DMS 273 (cell line): Measurements from ENCODE around the gene CEMIP.

Experiments used
- DNase-seq: peaks from one replicate; lab custom pipeline; 2025; ENCODE audit not compliant: unreplicated experiment; lab: John Stamatoyannopoulos, UW

CEMIP gene

GRCh38 chr15:80817901-80818300 is 38.7 kb downstream of the CEMIP start:
- no peak for DNase-seq

DNA sequence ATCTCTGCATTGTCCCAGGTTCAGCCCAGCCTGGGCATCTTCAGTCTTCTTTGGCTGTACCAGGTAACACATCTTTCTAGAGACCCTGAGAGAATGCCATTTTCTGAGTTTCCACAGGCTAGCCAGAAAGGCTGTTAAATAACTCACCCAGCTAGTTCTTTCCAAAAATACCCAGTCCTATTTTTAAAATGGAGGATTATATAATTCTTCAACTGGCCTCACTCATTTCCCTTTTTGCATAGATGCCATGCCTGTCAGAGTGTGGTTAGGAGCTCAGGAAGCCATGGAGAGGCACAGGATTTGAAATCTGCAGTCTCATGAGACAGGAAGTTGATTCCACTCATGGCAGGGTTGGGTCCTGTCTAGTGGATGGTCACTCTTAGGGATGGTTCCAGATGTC is 39.8 kb downstream of the CEMIP start:
- no peak for DNase-seq

GRCh38 chr15:80820092-80820491 is 40.9 kb downstream of the CEMIP start:
- DNase-seq: no peak

DNA sequence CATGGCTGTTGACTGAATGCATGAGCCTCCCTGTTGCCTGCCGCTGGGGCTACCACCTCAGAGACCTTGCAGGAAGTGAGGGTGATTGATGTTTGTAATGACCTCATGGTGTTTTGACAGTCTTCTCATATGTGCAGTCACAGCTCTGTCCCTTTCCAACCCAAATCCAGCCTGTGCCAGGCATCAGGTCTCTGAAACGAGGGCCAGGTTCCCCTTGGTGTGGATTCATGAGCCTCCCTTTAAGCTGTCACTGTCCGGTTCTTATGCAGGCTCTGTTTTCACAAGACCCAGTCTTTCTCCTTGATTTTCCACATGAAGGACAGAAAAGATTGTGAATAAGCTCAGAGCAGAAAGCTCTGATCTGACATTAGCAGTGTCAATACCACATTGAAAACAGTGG is 43.1 kb downstream of the CEMIP start:
- no peak for DNase-seq

DNA sequence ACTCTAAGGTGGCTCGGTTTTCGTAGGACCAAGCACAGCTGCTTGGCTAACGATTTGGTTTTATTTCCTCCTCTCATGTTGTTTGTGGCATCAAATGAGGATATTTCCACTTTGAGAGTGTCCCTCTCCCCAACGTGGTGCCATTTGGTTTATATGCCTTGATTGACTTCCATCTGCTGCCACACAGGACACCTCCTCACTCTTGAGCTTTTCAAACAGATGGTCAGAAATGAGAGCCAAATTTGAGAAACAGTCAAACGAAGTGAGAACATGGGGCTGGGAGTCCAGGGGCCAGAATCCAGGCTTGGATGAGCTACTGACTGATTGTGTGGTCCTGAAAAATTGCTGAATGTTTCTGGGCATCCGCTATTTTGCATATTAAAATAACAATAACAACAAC is 43.5 kb downstream of the CEMIP start:
- peak; percentile 91 for DNase-seq

GRCh38 chr15:80823120-80823519 is 44.0 kb downstream of the CEMIP start:
- DNase-seq: peak; percentile 39

DNA sequence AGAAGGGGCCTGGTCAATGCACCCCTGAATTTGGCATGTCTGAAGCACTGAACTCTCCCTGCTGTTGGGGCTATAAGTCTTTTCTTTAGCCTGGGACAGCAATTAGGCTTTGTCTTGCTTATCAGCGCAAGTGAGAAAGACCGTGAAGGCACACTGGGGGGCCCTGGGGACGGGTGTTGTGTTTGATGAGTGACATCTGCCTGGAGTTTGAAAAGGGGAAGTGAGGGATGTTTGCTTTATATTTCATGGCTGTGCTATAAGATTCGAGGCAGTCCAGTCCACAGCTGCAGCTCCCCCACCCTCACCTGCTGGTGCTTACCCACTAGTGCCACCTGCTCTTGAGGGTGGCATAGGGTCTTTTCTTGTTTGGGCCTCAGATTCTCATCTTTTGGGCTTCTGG is 44.8 kb downstream of the CEMIP start:
- no peak for DNase-seq

DNA sequence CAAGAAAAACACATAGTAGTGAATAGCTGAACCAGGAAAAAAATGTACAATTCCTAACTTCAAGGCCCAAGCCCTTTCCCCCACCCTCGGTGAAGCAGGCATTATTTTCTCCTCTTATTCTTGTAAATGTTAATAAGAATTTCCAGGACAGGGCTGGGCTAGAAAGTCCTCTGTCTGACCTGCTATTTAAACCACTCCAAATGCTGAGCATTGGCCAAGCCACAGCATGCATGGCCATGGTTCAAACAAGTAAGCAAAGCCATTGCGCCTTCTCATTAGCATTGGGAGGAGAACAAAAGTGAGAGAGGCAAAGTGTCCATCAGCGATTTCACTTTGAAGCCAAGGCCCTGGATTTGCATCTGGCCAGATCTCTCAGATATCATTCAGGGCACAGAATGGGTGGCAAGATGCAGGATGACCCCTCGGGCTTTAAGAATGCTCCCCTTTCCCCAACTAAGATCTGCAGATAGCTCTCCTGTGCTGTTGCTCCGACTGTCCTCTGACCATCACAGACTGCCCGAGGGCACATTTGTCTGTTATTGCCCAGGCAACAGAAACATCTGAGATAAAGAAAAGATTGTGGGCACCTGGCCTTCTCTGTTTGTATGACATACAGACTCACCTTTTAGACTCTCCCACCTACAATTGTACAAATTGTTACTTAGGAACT is 46.3 kb downstream of the CEMIP start:
- no peak for DNase-seq

DNA sequence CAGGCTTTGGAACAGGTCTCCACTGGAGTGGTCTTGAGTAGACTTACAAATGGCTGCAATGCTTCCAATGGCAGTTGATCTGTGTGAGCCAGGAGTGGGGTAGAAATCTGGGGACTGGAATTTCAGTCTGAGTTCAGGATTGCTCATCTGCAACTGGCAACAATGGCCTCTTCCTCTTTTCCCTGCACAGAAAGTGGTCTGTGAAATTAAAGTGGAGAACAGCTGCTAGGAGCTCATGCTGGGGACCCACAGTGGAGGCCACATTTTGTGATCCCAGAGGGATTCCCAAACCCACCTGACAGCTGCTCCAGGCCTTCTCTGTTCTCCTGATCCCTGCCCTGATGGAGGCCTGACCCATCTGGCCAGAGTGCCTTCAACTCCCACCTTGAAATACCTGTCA is 49.6 kb downstream of the CEMIP start:
- DNase-seq: peak; percentile 29

DNA sequence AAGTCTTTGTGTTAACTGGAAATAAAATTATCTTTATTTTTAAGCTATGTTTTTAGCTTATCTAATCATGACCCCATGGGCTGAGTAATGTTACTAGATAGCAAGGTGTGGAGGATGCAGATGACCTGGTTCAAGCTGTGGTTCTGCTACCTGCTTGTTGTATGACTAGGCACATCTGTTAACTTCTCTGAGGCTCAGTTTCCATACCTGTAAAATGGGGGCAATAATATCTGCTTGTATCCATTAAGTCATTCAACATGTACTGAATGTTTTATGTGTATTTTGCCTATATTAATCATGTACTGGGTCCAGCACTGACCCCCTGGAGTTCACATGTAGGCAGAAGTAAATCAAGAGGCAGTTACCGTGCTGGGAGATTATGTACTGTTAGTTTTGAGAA is 51.5 kb downstream of the CEMIP start:
- no peak for DNase-seq

GRCh38 chr15:80831192-80831591 is 52.0 kb downstream of the CEMIP start:
- no peak for DNase-seq

- no peak for DNase-seq
These were observed 52.5 kb downstream of the CEMIP start for GRCh38 chr15:80831606-80832224.

DNA sequence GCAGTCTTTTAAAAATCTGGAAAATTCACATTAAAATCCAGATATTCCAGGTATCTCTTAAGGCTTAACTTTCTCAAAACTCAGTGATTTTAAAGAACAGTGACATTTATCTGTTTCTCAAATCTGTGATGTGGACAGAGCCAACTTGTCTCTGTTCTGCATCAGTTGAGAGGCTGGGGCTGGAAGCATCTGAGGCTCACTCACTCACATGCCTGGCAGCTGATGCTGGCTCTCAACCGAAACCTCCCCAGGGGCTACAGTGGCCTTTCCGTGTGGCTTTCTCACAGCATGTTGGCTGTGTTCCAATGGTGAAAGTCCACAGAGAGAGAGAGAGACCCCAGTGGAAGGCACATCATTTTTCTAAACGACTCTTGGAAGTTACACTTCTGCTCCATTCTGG is 53.5 kb downstream of the CEMIP start:
- DNase-seq: no peak

GRCh38 chr15:80834402-80834801 is 55.2 kb downstream of the CEMIP start:
- no peak for DNase-seq

GRCh38 chr15:80834906-80835305 is 55.7 kb downstream of the CEMIP start:
- no peak for DNase-seq

DNA sequence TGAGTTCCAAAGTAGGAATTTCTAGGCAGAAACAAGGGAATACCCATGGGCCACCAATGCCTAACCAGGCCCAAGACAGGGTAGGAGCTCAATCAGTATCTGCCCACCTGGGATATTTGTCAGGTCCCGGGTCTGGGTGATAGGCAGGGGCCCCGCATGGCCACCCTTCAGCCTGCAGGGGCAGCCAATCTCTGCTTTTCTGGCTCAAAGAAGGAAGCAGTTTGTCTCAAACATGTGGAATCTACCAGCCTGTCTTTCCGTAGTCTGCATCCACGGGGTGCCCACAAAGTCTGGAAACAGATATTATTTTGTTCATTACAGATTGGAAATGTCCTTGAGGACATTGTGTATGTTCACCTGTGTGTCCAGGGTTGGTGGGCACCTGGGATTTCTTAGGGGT is 56.2 kb downstream of the CEMIP start:
- DNase-seq: peak; percentile 32

DNA sequence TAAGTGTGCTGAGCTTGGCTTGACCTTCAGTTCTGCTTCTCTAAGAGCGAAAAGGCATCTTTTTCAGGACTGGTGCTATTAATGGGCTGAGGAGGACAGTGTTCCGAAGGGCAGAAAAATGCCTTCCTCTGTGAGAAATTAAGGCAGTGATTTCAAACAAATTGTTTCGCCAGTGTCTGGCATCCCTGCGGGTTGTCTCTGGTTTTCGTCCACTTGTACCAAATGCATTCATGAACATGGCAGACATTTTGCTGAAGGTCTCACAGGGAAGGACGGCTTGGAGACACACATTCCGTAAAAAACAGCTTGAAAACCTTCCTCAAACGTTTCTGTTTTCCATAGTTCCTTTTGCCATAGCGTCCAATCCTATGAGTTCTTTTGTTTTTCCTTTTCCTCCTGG is 57.1 kb downstream of the CEMIP start:
- DNase-seq: no peak

DNA sequence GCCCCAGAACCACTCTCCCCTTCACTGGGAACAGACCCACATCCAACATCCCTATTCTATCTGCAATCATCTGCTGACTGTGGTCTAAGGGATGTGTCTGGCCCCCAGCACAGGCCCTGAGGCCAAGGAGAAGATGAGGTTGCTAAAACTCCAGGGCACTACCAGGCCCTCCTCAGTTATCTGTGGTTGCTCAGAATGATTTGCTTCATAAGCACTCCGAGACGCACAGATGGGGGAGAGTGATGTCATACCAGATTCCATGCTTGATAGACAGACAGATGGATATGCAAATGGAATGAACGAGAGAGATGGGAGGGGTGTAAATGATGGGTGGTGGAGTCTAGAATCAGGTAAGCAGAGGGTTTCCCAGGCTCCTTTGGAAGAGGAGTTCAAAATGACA is 57.8 kb downstream of the CEMIP start:
- peak; percentile 90 for DNase-seq

GRCh38 chr15:80838012-80838411 is 58.8 kb downstream of the CEMIP start:
- DNase-seq: no peak

DNA sequence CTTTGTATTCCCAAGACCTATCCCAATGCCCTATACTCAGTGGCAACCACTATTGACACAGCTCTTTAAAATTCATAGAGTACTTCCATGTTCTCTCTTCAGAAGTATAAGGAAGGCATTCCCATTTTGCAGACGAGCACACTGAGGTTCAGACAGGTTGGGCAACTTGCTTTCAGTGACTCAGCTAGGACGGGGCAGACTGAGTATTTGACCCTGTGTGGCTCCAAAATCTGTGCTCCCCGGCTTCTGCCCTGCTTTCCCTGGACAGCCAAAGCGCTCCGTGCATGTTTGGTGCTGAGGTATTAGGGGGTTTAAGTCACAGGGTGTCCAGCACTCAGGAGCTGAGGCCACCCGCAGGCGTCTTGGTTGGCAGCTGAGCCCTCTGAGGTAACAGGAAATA is 59.5 kb downstream of the CEMIP start:
- no peak for DNase-seq

GRCh38 chr15:80839764-80840130 is 60.6 kb downstream of the CEMIP start:
- DNase-seq: no peak

- DNase-seq: no peak
These were observed 61.3 kb downstream of the CEMIP start for GRCh38 chr15:80840182-80841130.
